K562 (cell line): ENCODE results near the gene NHSL2. TPM values are rescaled to one million over a fixed set of nuclear protein-coding genes. Genes with fewer than 3 reads are reported as not detected.

Experiments used
- ATAC-seq: fragments of 200-7000 bp; cut with Tn5 transposase; 3 replicates; pipeline ENCODE4 v1.9.1; 2020; ENCODE audit warnings: moderate library complexity
- BruUV-seq: library from RNA; stranded (reverse); fragments of 400-500 nt; replicated peaks from 2 replicates; lab custom pipeline; 2021; lab: Mats Ljungman, UMichigan
- CTCF ChIA-PET: fragments of 300-600 bp; formaldehyde crosslinking; extraction: SDS; loops from one replicate; lab custom pipeline; 2021; ENCODE audit warnings: low intra/inter-chr PET ratio; lab: Yijun Ruan, JAX
- POLR2A ChIA-PET: fragments of 300-600, 350-650 bp; sonication (Branson Sonifier 250); formaldehyde crosslinking; extraction: SDS; loops from one replicate; lab custom pipeline; 2021; ENCODE audit warnings: antibody characterized with exemption, inconsistent platforms; lab: Yijun Ruan, JAX
- DNase-seq, 4 experiments: peaks; one replicate each; pipeline versions ENCODE4 v3.0.0 to v3.0.0-alpha.2; 2011 to 2018; ENCODE audit warnings: low spot score in 3 of 4, mixed read lengths in 3 of 4; ENCODE audit errors: extremely low read depth in 1 of 4
- FAIRE-seq: peaks from 2 replicates; lab custom pipeline; 2011; peaks lifted over from hg19 to GRCh38; lab: Jason Lieb, UNC
- H2AFZ ChIP-seq: 2 replicates; pipeline ENCODE4 v1.6.0; 2011; ENCODE audit warnings: low read depth, low read length, control low read depth, inconsistent platforms
- H3K27ac ChIP-seq: fragments of 200-600 bp; 3 replicates; pipeline ENCODE4 v1.8.0; 2011; ENCODE audit warnings: low read depth, mild to moderate bottlenecking, control low read depth, inconsistent platforms, low read length, moderate library complexity, mixed read lengths; ENCODE audit errors: extremely low read depth
- H3K27me3 ChIP-seq, 2 experiments: fragments of 300-600 bp in 1 of 2; 2 replicates in 1 of 2; 3 replicates in 1 of 2; pipeline versions ENCODE4 v1.6.0 to v1.8.0; 2011; ENCODE audit warnings: inconsistent platforms in 2 of 2, low read length in 2 of 2, mild to moderate bottlenecking in 1 of 2, mixed read lengths in 1 of 2, moderate library complexity in 1 of 2; ENCODE audit not compliant: control insufficient read depth in 2 of 2, insufficient read depth in 2 of 2
- H3K36me3 ChIP-seq: fragments of 300-600 bp; 3 replicates; pipeline ENCODE4 v1.8.0; 2011; ENCODE audit warnings: mild to moderate bottlenecking, low read length, inconsistent platforms; ENCODE audit not compliant: control insufficient read depth, insufficient read depth
- H3K4me1 ChIP-seq, 2 experiments: fragments of 200-600 bp in 1 of 2; replicated peaks in 1 of 2; 2 replicates in 1 of 2; 3 replicates in 1 of 2; pipeline versions ENCODE4 v1.5.1 to v1.8.0; 2011; ENCODE audit warnings: inconsistent platforms in 2 of 2, low read length in 2 of 2, mild to moderate bottlenecking in 1 of 2, mixed read lengths in 1 of 2, moderate library complexity in 1 of 2; ENCODE audit not compliant: control insufficient read depth in 2 of 2, insufficient read depth in 2 of 2
- H3K4me2 ChIP-seq: 2 replicates; pipeline ENCODE4 v1.6.1; 2011; ENCODE audit warnings: low read length, control low read depth, inconsistent platforms, mixed read lengths; ENCODE audit not compliant: insufficient read depth
- H3K4me3 ChIP-seq: fragments of 200-600 bp; sonication (generic), shearing (Covaris generic); 2 replicates; pipeline ENCODE4 v1.5.1; 2016; ENCODE audit warnings: control low read depth, inconsistent platforms
- H3K79me2 ChIP-seq: fragments of 200-600 bp; 3 replicates; pipeline ENCODE4 v1.8.0; 2011; ENCODE audit warnings: low read length, inconsistent platforms; ENCODE audit not compliant: control insufficient read depth, insufficient read depth
- H3K9ac ChIP-seq, 2 experiments: 2 replicates each; pipeline versions ENCODE4 v1.6.0 to v1.6.1; 2011; ENCODE audit warnings: low read depth in 2 of 2, low read length in 2 of 2, control low read depth in 1 of 2, inconsistent platforms in 1 of 2, mild to moderate bottlenecking in 1 of 2, mixed read lengths in 1 of 2; ENCODE audit not compliant: insufficient read depth in 1 of 2
- H3K9me1 ChIP-seq: one replicate; pipeline ENCODE4 v1.6.0; 2011; ENCODE audit warnings: inconsistent platforms, mild to moderate bottlenecking, low read length, moderate library complexity; ENCODE audit not compliant: control insufficient read depth, insufficient read depth
- H3K9me3 ChIP-seq: replicated peaks from 2 replicates; pipeline ENCODE4 v1.5.1; 2011; ENCODE audit warnings: low read depth, low read length, inconsistent platforms; ENCODE audit not compliant: control insufficient read depth, insufficient read depth
- H4K20me1 ChIP-seq: replicated peaks from 2 replicates; pipeline ENCODE4 v1.6.1; 2011; ENCODE audit warnings: low read length, inconsistent platforms, mixed read lengths; ENCODE audit not compliant: control insufficient read depth, insufficient read depth
- BRCA1 ChIP-seq, 2 experiments: fragments of 450-650 bp in 1 of 2; sonication (generic) in 1 of 2; formaldehyde crosslinking in 1 of 2; IDR thresholded peaks; 2 replicates each; pipeline versions ENCODE4 v1.5.0 to v1.6.1; 2017 to 2020; ENCODE audit warnings: mild to moderate bottlenecking in 1 of 2, missing genetic modification reagents in 1 of 2
- CREB5 ChIP-seq: fragments of 250-450 bp; sonication (Bioruptor Pico); IDR thresholded peaks from 2 replicates; pipeline ENCODE4 v1.5.0; 2020; ENCODE audit warnings: mild to moderate bottlenecking
- MCM2 ChIP-seq: fragments of 450-650 bp; IDR thresholded peaks from 2 replicates; pipeline ENCODE4 v1.6.1; 2017; ENCODE audit warnings: low read depth, mild to moderate bottlenecking
- NELFE ChIP-seq: IDR thresholded peaks from 2 replicates; pipeline ENCODE4 v1.6.1; 2011; ENCODE audit warnings: mild to moderate bottlenecking; ENCODE audit not compliant: insufficient read depth, insufficient read length
- ZMIZ1 ChIP-seq, 2 experiments: fragments of 150-350 bp in 1 of 2; IDR thresholded peaks; 2 replicates each; pipeline ENCODE4 v1.6.1; 2012 to 2016; ENCODE audit warnings: low read depth in 2 of 2, low read length in 2 of 2, mild to moderate bottlenecking in 1 of 2, moderate library complexity in 1 of 2
- WGBS: fragments of 100-300 bp; shearing (Covaris generic); methylation state at CpG from one replicate; pipeline ENCODE4 v1.1.6; 2016; ENCODE audit warnings: low coverage, mixed read lengths; ENCODE audit not compliant: insufficient coverage; ENCODE audit errors: missing lambda C conversion rate; 5-methylcytosine and 5-hydroxymethylcytosine counted together
- in situ Hi-C: fragments of 300-500 bp; cut with MboI; formaldehyde crosslinking; loops from 4 replicates; pipeline ENCODE4 v1.15.0; 2018; ENCODE audit warnings: inconsistent platforms, mixed read lengths
- intact Hi-C: fragments of 100-400 bp; cut with micrococcal nuclease; formaldehyde crosslinking; loops from 2 replicates; pipeline ENCODE4 v1.14.2; 2022
- polyA plus RNA-seq, 8 experiments: library from polyadenylated mRNA; depleted of rRNA in 4 of 8; stranded (reverse) in 5 of 8; unstranded in 3 of 8; fragments of >200 nt; fragmentation: Nextera tagmentation in 2 of 8; fragmentation: Illumina TruSeq in 1 of 8; extraction: Ambion mirVana in 2 of 8; extraction: Trizol in 1 of 8; gene quantifications; 2 replicates each; pipeline versions ENCODE4 v1.2.1 to v1.2.3, GENCODE V29; 2011 to 2014; ENCODE audit warnings: inconsistent platforms in 1 of 8, missing spikeins in 1 of 8
- total RNA-seq, 7 experiments: library from RNA; depleted of rRNA in 6 of 7; stranded (reverse); fragments of >200 nt in 6 of 7; fragmentation: Illumina TruSeq in 2 of 7; extraction: Trizol in 2 of 7; gene quantifications; 2 replicates each; pipeline versions ENCODE4 v1.2.1 to v1.2.3, GENCODE V29; 2011 to 2021; ENCODE audit warnings: low replicate concordance in 1 of 7

The NHSL2 gene
- total and polyA plus RNA-seq, 9 of the 15 experiments (the other 6 are each of a cell fraction or from before 2014, with no cell fraction given) = 0.02 TPM; not detected in 8

- TF ChIP-seq ZMIZ1 (IDR thresholded peaks at IDR 0.05; ENCODE audit: low read depth in 2 of 2, low read length in 2 of 2) (no peak), MCM2 (no peak), NELFE (no peak)
Observed at GRCh38 chrX:72080150-72080549, 169.5 kb downstream of the NHSL2 start (continued).

DNA sequence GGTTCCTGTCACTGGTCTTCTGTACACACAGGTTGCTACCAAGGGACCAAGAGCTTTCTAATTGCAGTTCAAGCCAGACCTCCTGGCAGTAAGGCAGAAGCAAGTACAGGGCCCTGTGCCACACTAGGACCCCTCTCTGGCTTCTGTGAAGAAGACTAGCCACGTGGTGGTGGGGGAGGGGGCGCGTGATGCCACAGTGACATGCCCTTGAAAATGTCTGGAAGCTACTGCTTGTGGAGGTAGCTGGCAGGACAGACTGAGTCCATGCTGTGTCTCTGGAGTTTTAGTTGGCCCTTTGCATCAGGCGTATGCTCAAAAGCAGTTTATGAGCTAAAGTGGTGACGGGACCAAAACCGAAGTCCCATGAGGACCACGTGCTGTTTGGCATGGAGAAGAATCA lies 170.2 kb downstream of the NHSL2 start:
- Histone ChIP-seq H3K27ac (no peak overlapping the region), H3K4me2 (no peak overlapping the region), H3K36me3 (no peaks in the 10 kb centered on the region), H4K20me1 (0 out of 2 replicates have a peak, but pooled peaks cover 3% of the 10 kb centered on the region), H3K79me2 (no peaks in the 10 kb centered on the region), H3K9me3 (no peaks in the 10 kb centered on the region), H3K4me1 (no peaks in the 10 kb centered on the region), H3K4me3 (no peak overlapping the region), H3K9me1 (no peaks in the 10 kb centered on the region), H3K9ac (no peak overlapping the region), H2AFZ (no peak overlapping the region), H3K27me3 (peaks cover 0 to 44% of the 10 kb centered on the region in 2 experiments; a peak in 3 of 5 replicates)
- no peak for FAIRE-seq
- 4% methylated on average over 7 of the region's 7 CpGs for WGBS
- ChIA-PET POLR2A (no interaction called here), CTCF (no interaction called here)
- TF ChIP-seq BRCA1 (IDR thresholded peaks at IDR 0.05) (no peak), BRCA1 (CRISPR knock-in tag; IDR thresholded peaks at IDR 0.05) (no peak), CREB5 (no peak)
- in situ Hi-C loops = no loop called here
- intact Hi-C loops = no loop called here
- ATAC-seq = no peak
- no TSS peak for BruUV-seq
- DNase-seq = no peak
